ENCODE data around the gene H2AZ2.
"Not testable (repeated sequence)": the region's sequence is repeated elsewhere in the genome, so short reads cannot be mapped to it uniquely, and the experiment has no call there.

H2AZ2 gene

GRCh38 chr7:44852590-44852989 lies 4.7 kb upstream of the H2AZ2 start:
- H3K4me3 ChIP-seq (ENCODE audit: low read length) = no peak overlapping the region
- TF ChIP-seq ZNF274 (IDR thresholded peaks at IDR 0.05; ENCODE audit: low read depth, low read length) = no peak

- no peak overlapping the region for H3K4me3 ChIP-seq (ENCODE audit: low read length)
- TF ChIP-seq ZNF274 (IDR thresholded peaks at IDR 0.05; ENCODE audit: low read depth, low read length) = no peak
Observed at GRCh38 chr7:44849885-44850544, 2.1 kb upstream of the H2AZ2 start.

GRCh38 chr7:44849259-44849884 lies 1.5 kb upstream of the H2AZ2 start:
- H3K4me3 ChIP-seq (ENCODE audit: low read length) = peak overlapping the region; percentile 78; the same call in 1 of the 2 replicates
- no peak for TF ChIP-seq ZNF274 (IDR thresholded peaks at IDR 0.05; ENCODE audit: low read depth, low read length)

GRCh38 chr7:44847509-44847919 lies 373 bp downstream of the H2AZ2 start:
- no peak for TF ChIP-seq ZNF274 (IDR thresholded peaks at IDR 0.05; ENCODE audit: low read depth, low read length)
- peak overlapping the region; percentile 97 for H3K4me3 ChIP-seq (ENCODE audit: low read length)

DNA sequence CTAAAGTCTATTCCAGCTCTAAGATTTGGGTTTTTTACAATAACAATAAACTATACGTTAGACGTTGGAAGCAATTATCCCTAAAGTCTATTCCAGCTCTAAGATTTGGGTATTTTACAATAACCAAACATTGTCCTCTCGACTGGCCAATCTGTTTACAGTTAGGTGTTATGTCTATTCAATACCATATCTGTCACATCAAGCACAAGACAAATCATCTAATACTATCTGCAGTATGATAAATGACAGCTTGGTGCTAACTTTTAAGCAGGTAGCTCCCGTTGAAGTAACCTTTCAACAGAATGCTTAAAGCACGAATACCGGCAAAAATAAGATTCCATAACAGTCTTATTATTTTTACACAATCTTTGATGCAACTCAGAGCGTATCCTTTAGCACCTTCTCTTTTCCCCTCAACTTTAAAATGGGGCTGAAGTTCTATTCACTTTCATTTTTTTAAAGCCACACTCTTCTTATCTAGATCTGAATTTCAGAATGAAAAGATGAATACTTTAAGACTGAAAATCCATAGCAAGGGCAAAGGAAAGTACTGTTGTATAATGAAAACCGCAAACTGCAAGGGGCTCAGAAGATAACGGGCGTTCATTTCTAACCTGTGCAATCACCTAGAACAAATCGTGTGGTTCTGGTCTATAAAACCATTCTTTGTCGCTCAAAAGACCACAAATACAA lies 925 bp downstream of the H2AZ2 start:
- no peak for TF ChIP-seq ZNF274 (IDR thresholded peaks at IDR 0.05; ENCODE audit: low read depth, low read length)
- peak overlapping the region; percentile 97 for H3K4me3 ChIP-seq (ENCODE audit: low read length)

- H3K4me3 ChIP-seq (ENCODE audit: low read length) = peak overlapping the region; percentile 97
Observed at GRCh38 chr7:44846390-44846789, 1.5 kb downstream of the H2AZ2 start.

DNA sequence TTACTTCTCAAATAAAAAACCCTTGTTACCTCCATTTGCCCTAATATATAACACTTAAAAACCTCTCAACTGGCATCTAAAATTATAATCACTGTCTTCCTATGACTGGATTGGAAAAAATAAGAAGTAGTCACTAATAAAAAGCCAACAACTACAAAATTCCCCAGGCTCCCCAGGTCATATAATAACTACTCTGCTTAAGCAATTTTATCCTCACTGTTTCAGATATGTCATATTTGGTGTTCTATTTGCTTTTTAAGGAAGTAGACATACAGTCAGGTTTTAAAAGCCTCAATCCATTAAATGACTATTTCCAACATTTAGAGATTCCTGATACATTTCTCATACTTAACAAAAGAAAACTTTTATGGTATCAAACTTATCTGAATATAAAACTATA lies 2.4 kb downstream of the H2AZ2 start:
- no peak overlapping the region; the same call in 1 of the 2 replicates for H3K4me3 ChIP-seq (ENCODE audit: low read length)
- TF ChIP-seq ZNF274 (IDR thresholded peaks at IDR 0.05; ENCODE audit: low read depth, low read length) = no peak

DNA sequence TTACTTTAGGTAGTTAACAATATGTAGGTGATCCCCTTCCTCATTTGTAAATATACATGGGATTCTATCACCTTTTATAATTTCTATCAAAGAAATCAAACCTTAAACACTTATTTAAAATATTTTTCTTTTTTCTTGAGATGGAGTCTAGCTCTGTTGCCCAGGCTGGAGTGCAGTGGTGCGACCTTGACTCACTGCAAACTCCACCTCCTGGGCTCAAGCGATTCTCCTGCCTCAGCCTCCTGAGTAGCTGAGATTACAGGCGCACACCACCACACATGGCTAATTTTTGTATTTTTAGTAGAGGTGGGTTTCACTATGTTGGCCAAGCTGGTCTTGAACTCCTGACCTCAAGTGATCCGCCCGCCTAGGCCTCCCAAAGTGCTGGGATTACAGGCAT lies 4.4 kb downstream of the H2AZ2 start:
- H3K4me3 ChIP-seq (ENCODE audit: low read length) = not testable (repeated sequence)

GRCh38 chr7:44842675-44843074 lies 5.2 kb downstream of the H2AZ2 start:
- H3K4me3 ChIP-seq (ENCODE audit: low read length) = not testable (repeated sequence)

DNA sequence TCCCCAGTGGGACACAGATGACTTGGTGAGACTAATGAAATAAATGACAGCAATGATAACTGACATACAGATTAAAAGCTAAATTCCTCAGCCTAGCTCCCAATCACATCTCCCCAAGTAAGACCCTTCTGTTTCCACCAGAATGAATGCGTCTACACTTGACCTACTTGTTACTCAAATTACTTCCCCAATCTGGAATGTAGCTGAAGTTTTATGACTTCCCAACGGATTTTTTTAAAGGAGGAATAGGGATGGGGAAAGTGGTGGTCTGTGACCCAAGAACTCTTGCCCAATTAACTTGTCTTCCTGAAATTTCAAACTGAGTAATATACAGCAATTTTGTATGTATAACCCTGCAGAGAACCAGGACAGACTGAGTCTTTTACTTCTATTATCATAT lies 9.1 kb downstream of the H2AZ2 start:
- no peak for TF ChIP-seq ZNF274 (IDR thresholded peaks at IDR 0.05; ENCODE audit: low read depth, low read length)
- H3K4me3 ChIP-seq (ENCODE audit: low read length) = no peak overlapping the region

- no peak for TF ChIP-seq ZNF274 (IDR thresholded peaks at IDR 0.05; ENCODE audit: low read depth, low read length)
- H3K4me3 ChIP-seq (ENCODE audit: low read length) = no peak overlapping the region
Observed at GRCh38 chr7:44827567-44827966, 20.3 kb downstream of the H2AZ2 start.

DNA sequence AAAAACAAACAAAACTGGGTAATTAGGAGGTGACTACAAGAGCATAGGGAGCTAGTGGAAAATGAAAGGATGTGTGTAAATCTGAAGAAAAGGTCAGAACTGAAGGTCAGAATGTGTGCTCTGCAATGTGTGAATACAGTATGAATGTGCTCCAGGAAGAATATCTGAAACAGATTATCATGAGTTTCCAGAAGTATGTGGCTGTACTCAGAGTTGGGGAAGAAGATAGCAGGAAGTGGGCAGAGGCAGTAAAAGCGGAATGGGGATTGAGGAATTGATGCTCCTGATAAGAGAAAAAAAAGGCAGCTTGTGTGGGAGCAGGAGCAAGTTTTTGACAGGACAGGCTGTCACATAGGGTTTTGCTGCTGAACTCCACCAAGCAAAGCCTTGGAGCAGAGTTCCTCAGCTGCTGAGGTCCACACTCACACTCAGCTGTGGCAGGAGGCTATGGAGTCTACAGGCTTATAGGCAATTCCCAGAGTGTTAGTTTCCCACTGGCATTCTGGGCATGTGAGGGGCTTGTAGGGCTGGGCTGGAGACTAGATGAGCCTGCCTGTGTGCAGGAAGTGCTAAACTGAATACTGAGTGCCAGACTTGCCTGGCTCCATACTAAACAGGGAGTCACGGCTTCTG lies 22.9 kb downstream of the H2AZ2 start:
- no peak for TF ChIP-seq ZNF274 (IDR thresholded peaks at IDR 0.05; ENCODE audit: low read depth, low read length)
- no peak overlapping the region for H3K4me3 ChIP-seq (ENCODE audit: low read length)

- TF ChIP-seq ZNF274 (IDR thresholded peaks at IDR 0.05; ENCODE audit: low read depth, low read length) = no peak
Observed at GRCh38 chr7:44823255-44823781, 24.6 kb downstream of the H2AZ2 start.

GRCh38 chr7:44819292-44819691 lies 28.6 kb downstream of the H2AZ2 start:
- no peak for TF ChIP-seq ZNF274 (IDR thresholded peaks at IDR 0.05; ENCODE audit: low read depth, low read length)
- no peak overlapping the region for H3K4me3 ChIP-seq (ENCODE audit: low read length)

More at GRCh38 chr7:44823255-44823781, 24.6 kb downstream of the H2AZ2 start:
- no peak overlapping the region for H3K4me3 ChIP-seq (ENCODE audit: low read length)

DNA sequence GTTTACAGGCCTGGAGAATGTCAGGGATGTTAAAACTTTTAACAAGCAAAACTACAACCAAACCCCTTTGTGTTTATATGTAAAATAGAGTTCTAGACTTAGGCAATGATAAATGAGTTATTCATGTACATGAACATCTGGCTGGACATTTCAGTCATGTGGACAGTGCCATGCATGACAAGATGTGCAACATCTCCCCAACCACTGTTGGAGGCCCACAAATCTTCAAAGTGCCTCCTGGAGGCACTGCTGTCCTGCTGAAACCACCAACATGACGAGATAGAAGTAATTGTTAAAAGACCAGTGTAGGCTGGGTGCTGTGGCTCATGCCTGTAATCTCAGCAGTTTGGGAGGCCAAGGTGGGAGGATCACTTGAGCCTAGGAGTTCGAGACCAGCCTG lies 33.0 kb downstream of the H2AZ2 start:
- no peak overlapping the region for H3K4me3 ChIP-seq (ENCODE audit: low read length)
- no peak for TF ChIP-seq ZNF274 (IDR thresholded peaks at IDR 0.05; ENCODE audit: low read depth, low read length)

All from GM08714 (cell line).